ENCODE measurements around the gene ABCC12.
"Not testable (repeated sequence)": the region's sequence is repeated elsewhere in the genome, so short reads cannot be mapped to it uniquely, and the experiment has no call there.

The ABCC12 gene

DNA sequence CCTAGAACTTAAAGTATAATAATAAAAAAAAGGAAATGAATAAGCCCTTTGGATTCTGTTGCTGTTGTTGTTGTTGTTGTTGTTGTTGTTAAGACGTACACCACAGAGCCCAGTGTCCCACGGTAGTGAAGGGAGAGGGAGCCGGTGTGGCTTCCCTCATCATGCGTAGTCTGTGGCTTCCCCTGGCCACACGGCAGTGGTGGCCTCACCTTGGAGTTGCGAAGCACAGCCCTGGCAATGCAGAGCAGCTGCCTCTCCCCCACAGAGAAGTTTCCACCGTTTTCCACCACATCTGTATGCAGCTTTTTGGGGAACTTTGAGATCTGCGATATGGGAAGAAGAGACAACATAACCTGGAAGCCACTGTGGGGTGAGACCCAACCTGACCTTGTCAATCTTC lies 14.1 kb upstream of the ABCC12 start:
- no peak overlapping the region for H2BK12ac ChIP-seq (ENCODE audit: low read length)
- H4K12ac ChIP-seq (ENCODE audit: low read depth, low read length), result no peak overlapping the region
- no peak overlapping the region for H3K9ac ChIP-seq (ENCODE audit: low read length)
- no peaks in the 10 kb centered on the region for H3K27me3 ChIP-seq (ENCODE audit: insufficient read depth, low read length)
- no peak overlapping the region for H3K4me3 ChIP-seq (ENCODE audit: low read depth, low read length)
- no peak overlapping the region for H3K23ac ChIP-seq (ENCODE audit: low read length)
- peaks cover 0 to 4% of the 10 kb centered on the region in 2 experiments for H3K4me1 ChIP-seq (ENCODE audit: control insufficient read depth in 1 of 2, insufficient read depth in 2 of 2, low read length in 2 of 2)
- no peaks in the 10 kb centered on the region for H3K79me2 ChIP-seq (ENCODE audit: control insufficient read depth, insufficient read depth, low read length, poor library complexity)
- H3K36me3 ChIP-seq (ENCODE audit: control insufficient read depth in 1 of 2, insufficient read depth in 2 of 2, low read length in 2 of 2), result no peaks in the 10 kb centered on the region
- H3K14ac ChIP-seq (ENCODE audit: low read length), result no peak overlapping the region
- H4K91ac ChIP-seq (ENCODE audit: low read depth, low read length), result no peak overlapping the region
- no peaks in the 10 kb centered on the region for H3K9me3 ChIP-seq (ENCODE audit: insufficient read depth, low read depth, low read length)
- no peak overlapping the region for H2AFZ ChIP-seq (ENCODE audit: insufficient read depth, low read length, poor library complexity)
- WGBS (ENCODE audit: extremely low coverage, insufficient coverage, insufficient read length), result no CpG with 5 or more reads among the region's 8 CpGs
- no peak overlapping the region for H3K27ac ChIP-seq (ENCODE audit: low read depth, low read length)
- H2AK5ac ChIP-seq (ENCODE audit: low read length), result no peak overlapping the region
- H3K18ac ChIP-seq (ENCODE audit: low read length), result no peak overlapping the region
- no peak overlapping the region for H3K4ac ChIP-seq (ENCODE audit: low read depth, low read length)
- no peak overlapping the region for H2BK120ac ChIP-seq (ENCODE audit: insufficient read depth, low read length, poor library complexity)
- no peak overlapping the region for H2BK5ac ChIP-seq (ENCODE audit: low read depth, low read length, poor library complexity)
- no peak for DNase-seq
- H4K8ac ChIP-seq (ENCODE audit: low read depth, low read length), result no peak overlapping the region
- no peaks in the 10 kb centered on the region for H3K79me1 ChIP-seq (ENCODE audit: low read length)
- H3K4me2 ChIP-seq (ENCODE audit: low read length), result no peak overlapping the region

DNA sequence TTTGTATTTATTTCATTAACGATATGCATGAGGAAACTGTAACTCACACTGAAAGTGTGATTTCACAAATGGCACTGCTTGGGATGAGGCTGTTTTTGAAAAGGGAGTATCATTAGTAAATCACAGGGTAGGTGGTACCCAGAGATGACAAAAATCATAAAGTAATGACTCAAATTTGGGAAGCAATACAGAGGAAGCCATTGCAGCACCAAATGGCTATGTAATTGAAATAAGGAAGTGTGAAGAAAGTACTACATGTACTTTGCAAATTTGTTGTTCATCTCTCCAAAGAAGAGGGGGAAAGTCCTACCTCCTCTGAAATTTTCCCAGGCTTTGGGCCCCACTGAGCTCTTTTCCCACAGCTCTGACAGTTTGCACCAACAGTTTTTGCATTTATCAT lies 12.3 kb upstream of the ABCC12 start:
- Histone ChIP-seq H2AFZ (ENCODE audit: insufficient read depth, low read length, poor library complexity) (no peak overlapping the region), H3K18ac (ENCODE audit: low read length) (no peak overlapping the region), H3K23ac (ENCODE audit: low read length) (no peak overlapping the region), H2BK5ac (ENCODE audit: low read depth, low read length, poor library complexity) (no peak overlapping the region), H3K36me3 (ENCODE audit: control insufficient read depth in 1 of 2, insufficient read depth in 2 of 2, low read length in 2 of 2) (no peaks in the 10 kb centered on the region), H3K4me2 (ENCODE audit: low read length) (no peak overlapping the region), H2AK5ac (ENCODE audit: low read length) (no peak overlapping the region), H3K79me2 (ENCODE audit: control insufficient read depth, insufficient read depth, low read length, poor library complexity) (no peaks in the 10 kb centered on the region), H3K4me3 (ENCODE audit: low read depth, low read length) (no peak overlapping the region), H4K8ac (ENCODE audit: low read depth, low read length) (no peak overlapping the region), H3K9ac (ENCODE audit: low read length) (no peak overlapping the region), H3K9me3 (ENCODE audit: insufficient read depth, low read depth, low read length) (no peaks in the 10 kb centered on the region), H3K4me1 (ENCODE audit: control insufficient read depth in 1 of 2, insufficient read depth in 2 of 2, low read length in 2 of 2) (peaks cover under 1 to 4% of the 10 kb centered on the region in 2 experiments), H4K12ac (ENCODE audit: low read depth, low read length) (no peak overlapping the region), H2BK12ac (ENCODE audit: low read length) (no peak overlapping the region), H3K14ac (ENCODE audit: low read length) (no peak overlapping the region), H3K27ac (ENCODE audit: low read depth, low read length) (no peak overlapping the region), H4K91ac (ENCODE audit: low read depth, low read length) (no peak overlapping the region), H2BK120ac (ENCODE audit: insufficient read depth, low read length, poor library complexity) (no peak overlapping the region), H3K4ac (ENCODE audit: low read depth, low read length) (no peak overlapping the region), H3K79me1 (ENCODE audit: low read length) (no peaks in the 10 kb centered on the region), H3K27me3 (ENCODE audit: insufficient read depth, low read length) (no peaks in the 10 kb centered on the region)
- no peak for DNase-seq
- WGBS (ENCODE audit: extremely low coverage, insufficient coverage, insufficient read length), result no CpG with 5 or more reads among the region's 1 CpG

DNA sequence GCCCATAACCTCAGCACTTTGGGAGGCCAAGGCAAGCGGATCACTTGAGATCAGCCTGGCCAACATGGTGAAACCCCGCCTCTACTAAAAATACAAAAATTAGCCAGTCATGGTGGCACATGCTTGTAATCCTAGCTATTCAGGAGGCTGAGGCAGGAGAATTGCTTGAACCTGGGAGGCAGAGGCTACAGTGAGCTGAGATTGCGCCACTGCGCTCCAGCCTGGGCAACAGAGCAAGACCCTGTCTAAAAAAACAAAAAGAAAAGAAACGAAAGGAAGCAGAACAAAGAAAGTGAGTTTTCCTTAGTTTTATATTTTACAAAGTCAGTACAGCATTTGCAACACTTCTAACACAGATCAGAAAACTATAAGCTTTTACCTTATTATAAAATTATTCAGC lies 10.8 kb upstream of the ABCC12 start:
- WGBS (ENCODE audit: extremely low coverage, insufficient coverage, insufficient read length), result no CpG with 5 or more reads among the region's 5 CpGs
- H3K79me2 ChIP-seq (ENCODE audit: control insufficient read depth, insufficient read depth, low read length, poor library complexity); H2AK5ac ChIP-seq (ENCODE audit: low read length); H4K12ac ChIP-seq (ENCODE audit: low read depth, low read length); H3K4me1 ChIP-seq (ENCODE audit: control insufficient read depth in 1 of 2, insufficient read depth in 2 of 2, low read length in 2 of 2); H3K36me3 ChIP-seq (ENCODE audit: control insufficient read depth in 1 of 2, insufficient read depth in 2 of 2, low read length in 2 of 2); H2BK12ac ChIP-seq (ENCODE audit: low read length); H4K91ac ChIP-seq (ENCODE audit: low read depth, low read length); H3K27me3 ChIP-seq (ENCODE audit: insufficient read depth, low read length); H3K14ac ChIP-seq (ENCODE audit: low read length); H2BK120ac ChIP-seq (ENCODE audit: insufficient read depth, low read length, poor library complexity); H2BK5ac ChIP-seq (ENCODE audit: low read depth, low read length, poor library complexity); H2AFZ ChIP-seq (ENCODE audit: insufficient read depth, low read length, poor library complexity); H3K9ac ChIP-seq (ENCODE audit: low read length); H3K9me3 ChIP-seq (ENCODE audit: insufficient read depth, low read depth, low read length); DNase-seq; H3K79me1 ChIP-seq (ENCODE audit: low read length); H3K4ac ChIP-seq (ENCODE audit: low read depth, low read length); H3K27ac ChIP-seq (ENCODE audit: low read depth, low read length); H4K8ac ChIP-seq (ENCODE audit: low read depth, low read length); H3K18ac ChIP-seq (ENCODE audit: low read length); H3K23ac ChIP-seq (ENCODE audit: low read length); H3K4me3 ChIP-seq (ENCODE audit: low read depth, low read length); H3K4me2 ChIP-seq (ENCODE audit: low read length): not testable (repeated sequence)

DNA sequence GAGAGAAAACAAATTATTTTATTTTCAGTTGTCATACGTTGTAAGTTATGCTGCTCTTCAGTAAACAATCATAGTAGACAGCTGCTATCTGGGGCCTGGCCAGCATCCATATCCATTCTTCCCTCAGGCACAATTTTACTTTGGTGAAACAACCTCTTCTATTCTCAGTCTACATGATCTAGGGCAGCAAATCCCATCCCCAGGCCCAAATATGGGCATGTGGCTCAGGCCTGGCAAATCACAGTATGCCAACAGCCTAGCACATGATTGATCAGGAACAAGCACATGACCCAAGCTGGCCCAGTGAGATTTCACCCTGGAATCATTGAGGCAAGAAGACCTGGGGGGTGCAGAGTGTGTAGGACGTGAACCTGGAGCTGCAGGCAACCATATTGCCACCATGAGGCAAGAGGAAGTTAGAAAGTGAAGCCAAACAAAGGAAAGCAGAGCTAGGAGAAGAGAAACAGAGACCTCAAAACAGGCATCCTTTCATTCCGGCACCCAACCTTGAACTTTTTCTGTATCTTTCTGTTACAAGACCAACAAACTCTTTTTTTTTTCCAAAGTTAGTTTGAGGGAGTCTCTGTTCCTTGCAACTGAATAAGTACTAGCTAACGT lies 10.3 kb upstream of the ABCC12 start:
- peak overlapping the region; percentile 68 for H2BK12ac ChIP-seq (ENCODE audit: low read length)
- H4K12ac ChIP-seq (ENCODE audit: low read depth, low read length), result no peak overlapping the region
- no peak overlapping the region for H2BK5ac ChIP-seq (ENCODE audit: low read depth, low read length, poor library complexity)
- DNase-seq, result peak in 1 of 2 donors; percentile 19
- no peaks in the 10 kb centered on the region for H3K9me3 ChIP-seq (ENCODE audit: insufficient read depth, low read depth, low read length)
- H3K14ac ChIP-seq (ENCODE audit: low read length), result no peak overlapping the region
- no peak overlapping the region for H4K8ac ChIP-seq (ENCODE audit: low read depth, low read length)
- H3K4ac ChIP-seq (ENCODE audit: low read depth, low read length), result no peak overlapping the region
- no peak overlapping the region for H2BK120ac ChIP-seq (ENCODE audit: insufficient read depth, low read length, poor library complexity)
- H3K27me3 ChIP-seq (ENCODE audit: insufficient read depth, low read length), result no peaks in the 10 kb centered on the region
- H3K4me3 ChIP-seq (ENCODE audit: low read depth, low read length), result no peak overlapping the region
- no peaks in the 10 kb centered on the region for H3K79me1 ChIP-seq (ENCODE audit: low read length)
- no peak overlapping the region for H3K18ac ChIP-seq (ENCODE audit: low read length)
- H4K91ac ChIP-seq (ENCODE audit: low read depth, low read length), result peak overlapping the region; percentile 43
- H3K4me1 ChIP-seq (ENCODE audit: control insufficient read depth in 1 of 2, insufficient read depth in 2 of 2, low read length in 2 of 2), result peaks cover 4% of the 10 kb centered on the region in 2 experiments
- H3K79me2 ChIP-seq (ENCODE audit: control insufficient read depth, insufficient read depth, low read length, poor library complexity), result no peaks in the 10 kb centered on the region
- H2AFZ ChIP-seq (ENCODE audit: insufficient read depth, low read length, poor library complexity), result peak overlapping the region; percentile 23
- H3K23ac ChIP-seq (ENCODE audit: low read length), result no peak overlapping the region
- WGBS (ENCODE audit: extremely low coverage, insufficient coverage, insufficient read length), result no CpG with 5 or more reads among the region's 4 CpGs
- H3K4me2 ChIP-seq (ENCODE audit: low read length), result no peak overlapping the region
- no peak overlapping the region for H3K9ac ChIP-seq (ENCODE audit: low read length)
- H3K36me3 ChIP-seq (ENCODE audit: control insufficient read depth in 1 of 2, insufficient read depth in 2 of 2, low read length in 2 of 2), result no peaks in the 10 kb centered on the region
- H2AK5ac ChIP-seq (ENCODE audit: low read length), result no peak overlapping the region
- no peak overlapping the region for H3K27ac ChIP-seq (ENCODE audit: low read depth, low read length)

All from trophoblast cell (in vitro differentiated cells and primary cell).